ENCODE data around the gene SFSWAP. TPM values are rescaled to one million over a fixed set of nuclear protein-coding genes. Genes with fewer than 3 reads are reported as not detected.

Gene SFSWAP
- total and polyA plus RNA-seq, 4 donors = 6.1 to 21.6 (median 10.1) TPM

GRCh38 chr12:131733874-131734273, 23.0 kb downstream of the SFSWAP start:
- no peak for DNase-seq (ENCODE audit: low spot score)
- WGBS = 93% methylated on average over 10 of the region's 10 CpGs
- Histone ChIP-seq H3K9ac (ENCODE audit: low read depth in 1 of 2, low read length in 2 of 2) (no peak overlapping the region), H3K36me3 (ENCODE audit: control insufficient read depth in 4 of 4, insufficient read depth in 3 of 4, low read depth in 1 of 4, low read length in 3 of 4) (peaks cover 16 to 69% (median 55%) of the 10 kb centered on the region in 4 donors), H3K4me1 (ENCODE audit: control insufficient read depth in 4 of 4, insufficient read depth in 4 of 4, low read length in 3 of 4) (no peaks in the 10 kb centered on the region), H3K9me3 (ENCODE audit: control insufficient read depth in 4 of 4, low read length in 3 of 4) (no peaks in the 10 kb centered on the region), H3K27me3 (ENCODE audit: control insufficient read depth in 4 of 4, insufficient read depth in 4 of 4, low read length in 3 of 4) (no peaks in the 10 kb centered on the region), H3K4me3 (ENCODE audit: low read depth in 1 of 3, low read length in 3 of 3) (no peak overlapping the region), H3K27ac (ENCODE audit: low read depth in 1 of 2, low read length in 2 of 2) (no peak overlapping the region)
- no peak for TF ChIP-seq TAF1 (conservative IDR thresholded peaks at IDR 0.05)
- no peak for TF ChIP-seq ATF3 (IDR thresholded peaks at IDR 0.05)
- no peak for TF ChIP-seq GABPA (IDR thresholded peaks at IDR 0.05 in 1 of 2, conservative IDR thresholded peaks at IDR 0.05 in 1 of 2)
- no peak for TF ChIP-seq EGR1 (IDR thresholded peaks at IDR 0.05; ENCODE audit: low read depth in 2 of 2)
- no peak for TF ChIP-seq SP1 (IDR thresholded peaks at IDR 0.05)
- no peak for TF ChIP-seq ZBTB33 (IDR thresholded peaks at IDR 0.05)
- no peak for TF ChIP-seq RAD21 (IDR thresholded peaks at IDR 0.05)
- no peak for TF ChIP-seq JUND (IDR thresholded peaks at IDR 0.05)
- TF ChIP-seq REST (IDR thresholded peaks at IDR 0.05) = no peak
- no peak for TF ChIP-seq FOXA2 (IDR thresholded peaks at IDR 0.05)
- TF ChIP-seq CTCF (IDR thresholded peaks at IDR 0.05; ENCODE audit: low read depth, low read length, missing input control) = no peak
- no peak for TF ChIP-seq RXRA (IDR thresholded peaks at IDR 0.05)
- TF ChIP-seq YY1 (IDR thresholded peaks at IDR 0.05) = no peak

- no peak overlapping the region for H3K9ac ChIP-seq (ENCODE audit: low read depth in 1 of 2, low read length in 2 of 2)
- no peak for DNase-seq (ENCODE audit: low spot score)
- H3K9me3 ChIP-seq (ENCODE audit: control insufficient read depth in 4 of 4, low read length in 3 of 4) = no peaks in the 10 kb centered on the region
- peaks cover 14 to 63% (median 49%) of the 10 kb centered on the region in 4 donors for H3K36me3 ChIP-seq (ENCODE audit: control insufficient read depth in 4 of 4, insufficient read depth in 3 of 4, low read depth in 1 of 4, low read length in 3 of 4)
- no peak overlapping the region for H3K27ac ChIP-seq (ENCODE audit: low read depth in 1 of 2, low read length in 2 of 2)
- H3K4me1 ChIP-seq (ENCODE audit: control insufficient read depth in 4 of 4, insufficient read depth in 4 of 4, low read length in 3 of 4) = no peaks in the 10 kb centered on the region
- H3K4me3 ChIP-seq (ENCODE audit: low read depth in 1 of 3, low read length in 3 of 3) = no peak overlapping the region
- H3K27me3 ChIP-seq (ENCODE audit: control insufficient read depth in 4 of 4, insufficient read depth in 4 of 4, low read length in 3 of 4) = no peaks in the 10 kb centered on the region
- no peak for TF ChIP-seq NR2F2 (IDR thresholded peaks at IDR 0.05)
- TF ChIP-seq HNF4G (IDR thresholded peaks at IDR 0.05) = no peak
- TF ChIP-seq RAD21 (IDR thresholded peaks at IDR 0.05) = no peak
- no peak for TF ChIP-seq GABPA (IDR thresholded peaks at IDR 0.05 in 1 of 2, conservative IDR thresholded peaks at IDR 0.05 in 1 of 2)
- no peak for TF ChIP-seq JUND (IDR thresholded peaks at IDR 0.05)
- no peak for TF ChIP-seq MAX (IDR thresholded peaks at IDR 0.05)
- no peak for TF ChIP-seq SP1 (IDR thresholded peaks at IDR 0.05)
- no peak for TF ChIP-seq YY1 (IDR thresholded peaks at IDR 0.05)
- TF ChIP-seq FOXA1 (IDR thresholded peaks at IDR 0.05) = no peak
- TF ChIP-seq ATF3 (IDR thresholded peaks at IDR 0.05) = no peak
- no peak for TF ChIP-seq REST (IDR thresholded peaks at IDR 0.05)
- no peak for TF ChIP-seq EGR1 (IDR thresholded peaks at IDR 0.05; ENCODE audit: low read depth in 2 of 2)
- TF ChIP-seq FOXA2 (IDR thresholded peaks at IDR 0.05) = no peak
- 96% methylated on average over 30 of the region's 30 CpGs for WGBS
Measured at GRCh38 chr12:131734336-131735152, 23.7 kb downstream of the SFSWAP start.
